Measurements from ENCODE around the gene GSPT1. TPM values are rescaled to one million over a fixed set of nuclear protein-coding genes. Genes with fewer than 3 reads are reported as not detected.

Gene GSPT1
- total RNA-seq, 2 experiments from 2014 or later, result 54.3 to 146 TPM

- H3K27ac ChIP-seq (ENCODE audit: low read depth, low read length, poor library complexity, severe bottlenecking), result peak overlapping the region; percentile 5
Measured at GRCh38 chr16:11950388-11950787, 34.6 kb upstream of the GSPT1 start.

GRCh38 chr16:11949527-11949926 lies 33.8 kb upstream of the GSPT1 start:
- Histone ChIP-seq H4K20me1 (ENCODE audit: insufficient read depth, low read length) (no peaks in the 10 kb centered on the region), H2AFZ (ENCODE audit: low read length) (no peak overlapping the region), H3K4me3 (ENCODE audit: low read depth, low read length, poor library complexity, severe bottlenecking) (no peak overlapping the region), H3K4me1 (ENCODE audit: insufficient read depth, low read length, poor library complexity, severe bottlenecking) (peaks cover 18% of the 10 kb centered on the region), H3K79me2 (ENCODE audit: insufficient read depth, low read depth, low read length) (no peaks in the 10 kb centered on the region), H3K4me2 (ENCODE audit: low read length) (no peak overlapping the region), H3K9me3 (ENCODE audit: low read length) (no peaks in the 10 kb centered on the region), H3K27ac (ENCODE audit: low read depth, low read length, poor library complexity, severe bottlenecking) (no peak overlapping the region), H3K9me2 (ENCODE audit: insufficient read depth, low read length) (no peaks in the 10 kb centered on the region), H3K36me3 (ENCODE audit: insufficient read depth, low read length) (no peaks in the 10 kb centered on the region)
- no TSS peak for BruUV-seq (replicated peaks)
- TF ChIP-seq CTCF (conservative IDR thresholded peaks at IDR 0.05; ENCODE audit: low read length) (peak; percentile 88), EZH2phosphoT487 (IDR thresholded peaks at IDR 0.05; ENCODE audit: borderline replicate concordance, low read depth, low read length) (no peak)
- intact Hi-C loops (cut with micrococcal nuclease; ENCODE audit: unreplicated experiment), result loop anchor here (1.0 kb wide), 1 partner anchor 118 kb away; no protein-coding TSS in a partner anchor
- ChIA-PET POLR2A (interaction anchor here (0.6 to 0.7 kb wide), 3 partner anchors 9 to 128 kb away, joined by 3 read pairs; no protein-coding TSS in a partner anchor), CTCF (ENCODE audit: unreplicated experiment) (interaction anchor here (0.6 to 0.9 kb wide), 2 partner anchors 118 to 668 kb away, joined by 3 to 7 read pairs; no protein-coding TSS in a partner anchor)
- peak; percentile 87 for DNase-seq (ENCODE audit: low spot score)

More at GRCh38 chr16:11950388-11950787, 34.6 kb upstream of the GSPT1 start:
- BruUV-seq (replicated peaks), result no TSS peak
- H3K4me1 ChIP-seq (ENCODE audit: insufficient read depth, low read length, poor library complexity, severe bottlenecking), result peaks cover 18% of the 10 kb centered on the region
- DNase-seq (ENCODE audit: low spot score), result peak; percentile 30
- CTCF ChIA-PET (ENCODE audit: unreplicated experiment), result no interaction called here
- H3K4me3 ChIP-seq (ENCODE audit: low read depth, low read length, poor library complexity, severe bottlenecking), result no peak overlapping the region
- no peaks in the 10 kb centered on the region for H3K9me3 ChIP-seq (ENCODE audit: low read length)
- peak overlapping the region; percentile 27 for H3K4me2 ChIP-seq (ENCODE audit: low read length)
- intact Hi-C loops (cut with micrococcal nuclease; ENCODE audit: unreplicated experiment), result no loop called here
- POLR2A ChIA-PET, result no interaction called here
- TF ChIP-seq CTCF (conservative IDR thresholded peaks at IDR 0.05; ENCODE audit: low read length) (no peak), EZH2phosphoT487 (IDR thresholded peaks at IDR 0.05; ENCODE audit: borderline replicate concordance, low read depth, low read length) (no peak)
- no peaks in the 10 kb centered on the region for H3K79me2 ChIP-seq (ENCODE audit: insufficient read depth, low read depth, low read length)
- H3K9me2 ChIP-seq (ENCODE audit: insufficient read depth, low read length), result no peaks in the 10 kb centered on the region
- H3K36me3 ChIP-seq (ENCODE audit: insufficient read depth, low read length), result no peaks in the 10 kb centered on the region
- peak overlapping the region; percentile 54 for H2AFZ ChIP-seq (ENCODE audit: low read length)
- no peaks in the 10 kb centered on the region for H4K20me1 ChIP-seq (ENCODE audit: insufficient read depth, low read length)

GRCh38 chr16:11948819-11949218 lies 33.1 kb upstream of the GSPT1 start:
- intact Hi-C loops (cut with micrococcal nuclease; ENCODE audit: unreplicated experiment), result loop anchor here (1.0 kb wide), 1 partner anchor 118 kb away; no protein-coding TSS in a partner anchor
- no TSS peak for BruUV-seq (replicated peaks)
- Histone ChIP-seq H3K9me3 (ENCODE audit: low read length) (no peaks in the 10 kb centered on the region), H3K4me1 (ENCODE audit: insufficient read depth, low read length, poor library complexity, severe bottlenecking) (peaks cover 18% of the 10 kb centered on the region), H3K9me2 (ENCODE audit: insufficient read depth, low read length) (no peaks in the 10 kb centered on the region), H3K4me2 (ENCODE audit: low read length) (no peak overlapping the region), H2AFZ (ENCODE audit: low read length) (no peak overlapping the region), H3K79me2 (ENCODE audit: insufficient read depth, low read depth, low read length) (no peaks in the 10 kb centered on the region), H3K4me3 (ENCODE audit: low read depth, low read length, poor library complexity, severe bottlenecking) (no peak overlapping the region), H3K36me3 (ENCODE audit: insufficient read depth, low read length) (no peaks in the 10 kb centered on the region), H4K20me1 (ENCODE audit: insufficient read depth, low read length) (no peaks in the 10 kb centered on the region), H3K27ac (ENCODE audit: low read depth, low read length, poor library complexity, severe bottlenecking) (no peak overlapping the region)
- no peak for DNase-seq (ENCODE audit: low spot score)
- ChIA-PET POLR2A (interaction anchor here (0.5 to 0.7 kb wide), 4 partner anchors 10 to 127 kb away, joined by 3 to 5 read pairs (median 3); no protein-coding TSS in a partner anchor), CTCF (ENCODE audit: unreplicated experiment) (interaction anchor here (0.6 to 0.9 kb wide), 2 partner anchors 119 to 669 kb away, joined by 3 to 7 read pairs; no protein-coding TSS in a partner anchor)
- TF ChIP-seq CTCF (conservative IDR thresholded peaks at IDR 0.05; ENCODE audit: low read length), result no peak
- TF ChIP-seq EZH2phosphoT487 (IDR thresholded peaks at IDR 0.05; ENCODE audit: borderline replicate concordance, low read depth, low read length), result no peak
